Testis (tissue), 3 donors: ENCODE data around the gene MXD3. TPM values are rescaled to one million over a fixed set of nuclear protein-coding genes. Genes with fewer than 3 reads are reported as not detected.

Source experiments
- DNase-seq: peaks from one replicate; pipeline ENCODE4 v3.0.0-alpha.2; 2019
- H3K27ac ChIP-seq, 2 donors: fragments of 200-600 bp; sonication (generic); one replicate each; pipeline ENCODE4 v1.5.1; 2019
- H3K27me3 ChIP-seq: fragments of 200-600 bp; sonication (generic); one replicate; pipeline ENCODE4 v1.5.1; 2019
- H3K36me3 ChIP-seq: fragments of 200-600 bp; sonication (generic); one replicate; pipeline ENCODE4 v1.5.1; 2017; ENCODE audit warnings: low read depth; ENCODE audit errors: missing control alignments
- H3K4me1 ChIP-seq: fragments of 200-600 bp; sonication (generic); one replicate; pipeline ENCODE4 v1.5.1; 2019
- H3K4me3 ChIP-seq, 2 donors: fragments of 200-600 bp; sonication (generic); one replicate each; pipeline ENCODE4 v1.5.1; 2017 to 2019
- H3K9me3 ChIP-seq: fragments of 200-600 bp; sonication (generic); one replicate; pipeline ENCODE4 v1.5.1; 2017
- CTCF ChIP-seq, 3 experiments: fragments of 450-650 bp in 2 of 3; fragments of 200-600 bp in 1 of 3; sonication (generic) in 1 of 3; IDR thresholded peaks; one replicate each; pipeline ENCODE4 v1.5.1; 2016 to 2019; ENCODE audit warnings: antibody characterized with exemption in 3 of 3, mild to moderate bottlenecking in 2 of 3, moderate library complexity in 1 of 3
- POLR2A ChIP-seq: fragments of 450-650 bp; IDR thresholded peaks from one replicate; pipeline ENCODE4 v1.6.1; 2017; ENCODE audit warnings: antibody characterized with exemption, mild to moderate bottlenecking, moderate library complexity
- WGBS, 2 donors: methylation state at CpG; one replicate each; pipeline ENCODE4 v1.1.5; 2018; 5-methylcytosine and 5-hydroxymethylcytosine counted together
- intact Hi-C: fragments of 100-400 bp; cut with DNase I; formaldehyde crosslinking; loops from one replicate; pipeline ENCODE4 v1.15.1; 2023; ENCODE audit warnings: low total_unique reads
- polyA plus RNA-seq: library from polyadenylated mRNA; stranded (reverse); fragments of 350-450 nt; fragmentation: Illumina TruSeq; extraction: RNeasy Lipid Tissue Mini Kit (QIAGEN cat#74804); gene quantifications from one replicate; pipeline ENCODE4 v1.2.3, GENCODE V29; 2014; ENCODE audit warnings: low read depth, low replicate concordance; ENCODE audit not compliant: insufficient read depth
- total RNA-seq, 2 donors: library from RNA; depleted of rRNA; stranded (reverse); fragments of >200 nt; gene quantifications; one replicate each; pipeline ENCODE4 v1.2.3, GENCODE V29; 2016

MXD3 gene
- total and polyA plus RNA-seq, 3 donors from 2014 or later, result 7.7 to 12.9 (median 12.5) TPM

- intact Hi-C loops, result no loop called here
- 93 to 96% methylated on average over 3 of the region's 3 CpGs for WGBS, 2 donors
- Histone ChIP-seq H3K36me3 (no peaks in the 10 kb centered on the region), H3K9me3 (no peaks in the 10 kb centered on the region), H3K4me1 (no peaks in the 10 kb centered on the region), H3K27me3 (no peaks in the 10 kb centered on the region), H3K27ac (no peak overlapping the region), H3K4me3 (no peak overlapping the region)
- no peak for DNase-seq
- no peak for TF ChIP-seq POLR2A
- no peak for TF ChIP-seq CTCF (IDR thresholded peaks at IDR 0.05)
Observed at GRCh38 chr5:177270653-177271052, 41.0 kb downstream of the MXD3 start.

- Histone ChIP-seq H3K27ac (no peak overlapping the region), H3K4me1 (no peaks in the 10 kb centered on the region), H3K27me3 (no peaks in the 10 kb centered on the region), H3K9me3 (no peaks in the 10 kb centered on the region), H3K4me3 (no peak overlapping the region), H3K36me3 (no peaks in the 10 kb centered on the region)
- no peak for TF ChIP-seq CTCF (IDR thresholded peaks at IDR 0.05)
- TF ChIP-seq POLR2A, result no peak
- no peak for DNase-seq
- WGBS, 2 donors, result 81 to 84% methylated on average over 3 of the region's 3 CpGs
- intact Hi-C loops, result no loop called here
Observed at GRCh38 chr5:177269976-177270375, 41.7 kb downstream of the MXD3 start.

- H3K9me3 ChIP-seq, result no peaks in the 10 kb centered on the region
- 90 to 93% methylated on average over 7 of the region's 7 CpGs for WGBS, 2 donors
- no peaks in the 10 kb centered on the region for H3K36me3 ChIP-seq
- no peak overlapping the region for H3K27ac ChIP-seq
- no peak for DNase-seq
- H3K4me1 ChIP-seq, result no peaks in the 10 kb centered on the region
- TF ChIP-seq CTCF (IDR thresholded peaks at IDR 0.05), result no peak
- TF ChIP-seq POLR2A, result no peak
- intact Hi-C loops, result no loop called here
- no peak overlapping the region for H3K4me3 ChIP-seq
- H3K27me3 ChIP-seq, result no peaks in the 10 kb centered on the region
Observed at GRCh38 chr5:177269232-177269895, 42.3 kb downstream of the MXD3 start.

DNA sequence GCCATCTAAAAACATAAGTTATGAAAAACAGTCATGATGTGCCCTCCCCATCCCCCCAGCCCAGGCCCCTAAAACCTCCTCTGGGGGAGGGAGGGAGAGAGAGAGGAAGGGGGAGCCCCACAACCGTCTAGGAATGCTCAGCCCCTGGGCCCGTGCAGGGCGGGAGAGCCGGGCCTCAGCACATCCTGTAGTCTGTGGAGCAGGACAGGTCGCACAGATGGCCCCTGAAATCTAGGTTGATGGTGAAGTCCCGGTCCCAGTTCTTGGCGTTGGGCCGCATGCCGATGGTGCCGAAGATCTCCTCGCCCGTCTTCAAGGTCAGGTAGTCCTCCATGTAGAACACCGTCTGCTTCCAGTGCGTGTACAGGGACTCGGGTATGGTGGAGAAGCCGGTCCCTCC lies 46.3 kb downstream of the MXD3 start:
- H3K4me3 ChIP-seq, result peak overlapping the region in 1 of 2 donors; percentile 27
- intact Hi-C loops, result no loop called here
- DNase-seq, result no peak
- no peaks in the 10 kb centered on the region for H3K9me3 ChIP-seq
- 33 to 81% methylated on average over 4 to 16 of the region's 16 CpGs for WGBS, 2 donors
- no peaks in the 10 kb centered on the region for H3K4me1 ChIP-seq
- no peak for TF ChIP-seq CTCF (IDR thresholded peaks at IDR 0.05)
- TF ChIP-seq POLR2A, result no peak
- H3K27ac ChIP-seq, result no peak overlapping the region
- no peaks in the 10 kb centered on the region for H3K36me3 ChIP-seq
- no peaks in the 10 kb centered on the region for H3K27me3 ChIP-seq

- no peak for DNase-seq
- no peaks in the 10 kb centered on the region for H3K27me3 ChIP-seq
- H3K9me3 ChIP-seq, result no peaks in the 10 kb centered on the region
- H3K4me1 ChIP-seq, result no peaks in the 10 kb centered on the region
- no peak overlapping the region for H3K4me3 ChIP-seq
- H3K36me3 ChIP-seq, result peaks cover 4% of the 10 kb centered on the region
- intact Hi-C loops, result no loop called here
- WGBS, 2 donors, result 48 to 81% methylated on average over 1 of the region's 1 CpG
- no peak overlapping the region for H3K27ac ChIP-seq
- TF ChIP-seq CTCF (IDR thresholded peaks at IDR 0.05) (no peak), POLR2A (no peak)
Observed at GRCh38 chr5:177264178-177264577, 47.5 kb downstream of the MXD3 start.
